ENCODE results near the gene PXMP4.
"Not testable (repeated sequence)": the region's sequence is repeated elsewhere in the genome, so short reads cannot be mapped to it uniquely, and the experiment has no call there.

The PXMP4 gene

GRCh38 chr20:33702861-33703260 lies 17.2 kb downstream of the PXMP4 start:
- no peak overlapping the region for H3K27ac ChIP-seq
- no peak for TF ChIP-seq ZFX (IDR thresholded peaks at IDR 0.05)
- no peak for TF ChIP-seq CTCF (conservative IDR thresholded peaks at IDR 0.05)

GRCh38 chr20:33701629-33702450 lies 18.3 kb downstream of the PXMP4 start:
- H3K27ac ChIP-seq: no peak overlapping the region
- no peak for TF ChIP-seq CTCF (conservative IDR thresholded peaks at IDR 0.05)
- no peak for TF ChIP-seq ZFX (IDR thresholded peaks at IDR 0.05)

GRCh38 chr20:33700696-33701441 lies 19.2 kb downstream of the PXMP4 start:
- H3K27ac ChIP-seq: not testable (repeated sequence)

GRCh38 chr20:33698966-33699365 lies 21.1 kb downstream of the PXMP4 start:
- H3K27ac ChIP-seq: not testable (repeated sequence)

GRCh38 chr20:33697129-33697528 lies 23.0 kb downstream of the PXMP4 start:
- H3K27ac ChIP-seq: no peak overlapping the region
- no peak for TF ChIP-seq CTCF (conservative IDR thresholded peaks at IDR 0.05)
- TF ChIP-seq ZFX (IDR thresholded peaks at IDR 0.05): no peak

GRCh38 chr20:33696448-33696847 lies 23.7 kb downstream of the PXMP4 start:
- H3K27ac ChIP-seq: no peak overlapping the region
- no peak for TF ChIP-seq CTCF (conservative IDR thresholded peaks at IDR 0.05)
- no peak for TF ChIP-seq ZFX (IDR thresholded peaks at IDR 0.05)

- TF ChIP-seq ZFX (IDR thresholded peaks at IDR 0.05) (no peak), CTCF (conservative IDR thresholded peaks at IDR 0.05) (no peak)
- H3K27ac ChIP-seq: no peak overlapping the region
Observed at GRCh38 chr20:33694639-33695012, 25.5 kb downstream of the PXMP4 start.

GRCh38 chr20:33693741-33694638 lies 26.1 kb downstream of the PXMP4 start:
- TF ChIP-seq CTCF (conservative IDR thresholded peaks at IDR 0.05): no peak
- TF ChIP-seq ZFX (IDR thresholded peaks at IDR 0.05): no peak
- H3K27ac ChIP-seq: no peak overlapping the region

Measured in C4-2B (cell line).